Caco-2 (cell line): ENCODE results near the gene LDB3. TPM values are rescaled to one million over a fixed set of nuclear protein-coding genes. Genes with fewer than 3 reads are reported as not detected.

Source experiments
- BruUV-seq: library from RNA; stranded (reverse); fragments of 400-500 nt; replicated peaks from 2 replicates; lab custom pipeline; 2021; lab: Mats Ljungman, UMichigan
- CTCF ChIA-PET: fragments of 300-600 bp; sonication (Branson Sonifier 250); formaldehyde crosslinking; loops from one replicate; lab custom pipeline; 2022; ENCODE audit warnings: antibody characterized with exemption; lab: Charles Lee
- POLR2A ChIA-PET: fragments of 300-600 bp; sonication (Branson Sonifier 250); formaldehyde crosslinking; loops from one replicate; lab custom pipeline; 2022; ENCODE audit warnings: antibody characterized with exemption; lab: Charles Lee
- DNase-seq, 2 experiments: peaks; one replicate each; pipeline versions ENCODE4 v3.0.0 to v3.0.0-alpha.2; 2020 to 2022
- H3K27me3 ChIP-seq: replicated peaks from 2 replicates; pipeline ENCODE4 v1.6.0; 2011; ENCODE audit warnings: low read length; ENCODE audit not compliant: control insufficient read depth, insufficient read depth
- H3K36me3 ChIP-seq: 2 replicates; pipeline ENCODE4 v1.5.1; 2011; ENCODE audit warnings: low read length; ENCODE audit not compliant: control insufficient read depth, insufficient read depth
- H3K4me1 ChIP-seq: fragments of 250-450 bp; sonication (Bioruptor Pico); 2 replicates; pipeline ENCODE4 v1.5.1; 2020; ENCODE audit warnings: mild to moderate bottlenecking
- H3K4me3 ChIP-seq: 2 replicates; pipeline ENCODE4 v1.5.1; 2011; ENCODE audit warnings: low read depth, mild to moderate bottlenecking, control low read depth, low read length
- H3K9me3 ChIP-seq: fragments of 250-450 bp; sonication (Bioruptor Pico); 2 replicates; pipeline ENCODE4 v1.5.1; 2020; ENCODE audit warnings: mild to moderate bottlenecking, moderate library complexity
- H3K27ac Mint-ChIP-seq: one replicate; pipeline ENCODE4 v1.8.0; 2022; ENCODE audit warnings: mixed read lengths; ENCODE audit not compliant: unreplicated experiment
- H3K27me3 Mint-ChIP-seq: one replicate; pipeline ENCODE4 v1.8.0; 2022; ENCODE audit warnings: mixed read lengths; ENCODE audit not compliant: insufficient read depth, unreplicated experiment
- H3K36me3 Mint-ChIP-seq: one replicate; pipeline ENCODE4 v1.8.0; 2022; ENCODE audit warnings: mild to moderate bottlenecking, mixed read lengths; ENCODE audit not compliant: insufficient read depth, unreplicated experiment
- H3K4me1 Mint-ChIP-seq: one replicate; pipeline ENCODE4 v1.8.0; 2022; ENCODE audit warnings: low read depth, mixed read lengths; ENCODE audit not compliant: unreplicated experiment
- H3K4me3 Mint-ChIP-seq: one replicate; pipeline ENCODE4 v1.8.0; 2022; ENCODE audit warnings: mild to moderate bottlenecking, moderate library complexity, mixed read lengths; ENCODE audit not compliant: unreplicated experiment
- H3K9me3 Mint-ChIP-seq: one replicate; pipeline ENCODE4 v1.8.0; 2022; ENCODE audit warnings: mixed read lengths; ENCODE audit not compliant: unreplicated experiment
- intact Hi-C: fragments of 100-400 bp; cut with micrococcal nuclease; formaldehyde crosslinking; loops from one replicate; pipeline ENCODE4 v1.10.0; 2022; ENCODE audit not compliant: unreplicated experiment
- total RNA-seq: library from RNA; stranded (reverse); gene quantifications from 2 replicates; pipeline ENCODE4 v1.2.3, GENCODE V29; 2022
- TF ChIP-seq, protein P1 (sequence below), 2 experiments: fragments of 200-600 bp in 1 of 2; IDR thresholded peaks; 1 replicate in 1 of 2; 2 replicates in 1 of 2; pipeline versions ENCODE4 v1.5.1 to v1.8.0; 2011 to 2022; ENCODE audit warnings: antibody characterized with exemption in 1 of 2, control low read depth in 1 of 2, inconsistent platforms in 1 of 2, low read depth in 1 of 2, low read length in 1 of 2, mild to moderate bottlenecking in 1 of 2, moderate library complexity in 1 of 2; ENCODE audit not compliant: insufficient read depth in 1 of 2, severe bottlenecking in 1 of 2, unreplicated experiment in 1 of 2

Gene LDB3
- total RNA-seq, 1 experiment from 2014 or later: 0.09 TPM

DNA sequence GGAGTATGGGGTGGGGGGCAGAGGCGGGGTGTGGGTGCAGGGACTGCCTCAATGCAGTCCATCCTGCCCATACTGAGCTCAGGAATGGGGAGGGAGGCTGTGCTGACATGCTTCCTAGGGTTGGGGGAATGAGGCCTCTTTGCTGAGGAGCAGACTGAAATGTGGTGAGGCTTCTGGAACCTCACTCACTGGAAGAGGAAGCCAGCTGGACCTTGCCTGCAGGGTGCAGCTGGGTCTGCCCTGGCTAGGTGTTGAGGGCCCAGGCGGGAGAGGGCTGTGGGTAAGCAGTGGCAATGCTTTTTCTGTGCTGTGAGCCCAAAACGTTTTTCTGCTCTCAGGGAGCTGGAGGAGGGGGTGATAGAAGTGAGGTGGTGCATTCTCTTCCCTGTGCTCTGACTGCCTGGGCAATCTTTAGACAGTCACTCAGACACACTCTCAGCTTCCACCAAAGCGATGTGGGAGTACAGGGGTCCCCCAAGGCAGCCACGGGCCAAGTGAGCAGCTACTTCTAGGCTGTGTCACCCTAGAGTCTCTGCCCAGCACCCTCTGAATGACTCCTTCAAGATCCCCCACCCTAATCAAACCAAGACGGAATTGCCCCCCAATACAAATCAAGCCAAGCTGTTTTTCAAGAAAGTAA, 47.0 kb downstream of the LDB3 start:
- Mint-ChIP-seq H3K4me1 (peaks cover 7% of the 10 kb centered on the region), H3K4me3 (no peak overlapping the region), H3K36me3 (no peaks in the 10 kb centered on the region), H3K27ac (no peak overlapping the region), H3K9me3 (no peaks in the 10 kb centered on the region), H3K27me3 (no peaks in the 10 kb centered on the region)
- no peak for DNase-seq
- ChIA-PET POLR2A (interaction anchor here (1.0 kb wide), 1 partner anchor 121 kb away, joined by 3 read pairs; no protein-coding TSS in a partner anchor), CTCF (interaction anchor here (0.6 kb wide), 1 partner anchor 84 kb away, joined by 3 read pairs; no protein-coding TSS in a partner anchor)
- intact Hi-C loops: no loop called here
- Histone ChIP-seq H3K36me3 (no peaks in the 10 kb centered on the region), H3K9me3 (no peaks in the 10 kb centered on the region), H3K27me3 (no peaks in the 10 kb centered on the region), H3K4me1 (peaks cover 11% of the 10 kb centered on the region), H3K4me3 (no peak overlapping the region)
- no TSS peak for BruUV-seq
- TF ChIP-seq, protein P1, sequence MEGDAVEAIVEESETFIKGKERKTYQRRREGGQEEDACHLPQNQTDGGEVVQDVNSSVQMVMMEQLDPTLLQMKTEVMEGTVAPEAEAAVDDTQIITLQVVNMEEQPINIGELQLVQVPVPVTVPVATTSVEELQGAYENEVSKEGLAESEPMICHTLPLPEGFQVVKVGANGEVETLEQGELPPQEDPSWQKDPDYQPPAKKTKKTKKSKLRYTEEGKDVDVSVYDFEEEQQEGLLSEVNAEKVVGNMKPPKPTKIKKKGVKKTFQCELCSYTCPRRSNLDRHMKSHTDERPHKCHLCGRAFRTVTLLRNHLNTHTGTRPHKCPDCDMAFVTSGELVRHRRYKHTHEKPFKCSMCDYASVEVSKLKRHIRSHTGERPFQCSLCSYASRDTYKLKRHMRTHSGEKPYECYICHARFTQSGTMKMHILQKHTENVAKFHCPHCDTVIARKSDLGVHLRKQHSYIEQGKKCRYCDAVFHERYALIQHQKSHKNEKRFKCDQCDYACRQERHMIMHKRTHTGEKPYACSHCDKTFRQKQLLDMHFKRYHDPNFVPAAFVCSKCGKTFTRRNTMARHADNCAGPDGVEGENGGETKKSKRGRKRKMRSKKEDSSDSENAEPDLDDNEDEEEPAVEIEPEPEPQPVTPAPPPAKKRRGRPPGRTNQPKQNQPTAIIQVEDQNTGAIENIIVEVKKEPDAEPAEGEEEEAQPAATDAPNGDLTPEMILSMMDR (IDR thresholded peaks at IDR 0.05; ENCODE audit: insufficient read depth in 1 of 2, low read depth in 1 of 2, low read length in 1 of 2, severe bottlenecking in 1 of 2, unreplicated experiment in 1 of 2): no peak

DNA sequence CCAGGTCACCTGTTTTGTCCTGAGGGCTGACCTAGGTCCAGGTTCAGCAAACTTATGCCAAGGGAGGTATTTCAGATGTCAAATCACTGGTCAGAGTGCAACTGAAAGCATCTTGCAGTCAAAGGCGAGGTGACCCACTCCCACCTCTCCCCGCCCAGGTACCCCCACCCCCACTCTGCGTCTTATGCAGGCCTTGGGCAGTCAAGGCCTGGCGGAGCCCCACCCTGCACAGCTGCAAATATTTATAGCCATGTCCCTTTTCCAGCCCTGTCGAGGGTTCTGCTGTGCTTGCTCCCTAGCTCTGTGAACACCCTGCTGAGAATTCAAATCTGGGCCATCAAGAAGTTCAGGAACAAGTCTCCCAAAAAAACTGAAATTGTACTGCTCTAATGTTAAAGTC, 47.5 kb downstream of the LDB3 start:
- no peaks in the 10 kb centered on the region for H3K9me3 Mint-ChIP-seq
- POLR2A ChIA-PET: interaction anchor here (1.0 kb wide), 1 partner anchor 120 kb away, joined by 3 read pairs; no protein-coding TSS in a partner anchor
- intact Hi-C loops: no loop called here
- Histone ChIP-seq H3K36me3 (no peaks in the 10 kb centered on the region), H3K27me3 (no peaks in the 10 kb centered on the region), H3K4me3 (no peak overlapping the region), H3K9me3 (no peaks in the 10 kb centered on the region), H3K4me1 (peaks cover 7% of the 10 kb centered on the region)
- TF ChIP-seq, protein P1 (IDR thresholded peaks at IDR 0.05; ENCODE audit: insufficient read depth in 1 of 2, low read depth in 1 of 2, low read length in 1 of 2, severe bottlenecking in 1 of 2, unreplicated experiment in 1 of 2): no peak
- H3K4me1 Mint-ChIP-seq: peaks cover 3% of the 10 kb centered on the region
- CTCF ChIA-PET: interaction anchor here (0.6 kb wide), 1 partner anchor 83 kb away, joined by 3 read pairs; no protein-coding TSS in a partner anchor
- H3K27me3 Mint-ChIP-seq: no peaks in the 10 kb centered on the region
- no peak for DNase-seq
- no TSS peak for BruUV-seq
- H3K27ac Mint-ChIP-seq: no peak overlapping the region
- no peaks in the 10 kb centered on the region for H3K36me3 Mint-ChIP-seq
- H3K4me3 Mint-ChIP-seq: no peak overlapping the region

DNA sequence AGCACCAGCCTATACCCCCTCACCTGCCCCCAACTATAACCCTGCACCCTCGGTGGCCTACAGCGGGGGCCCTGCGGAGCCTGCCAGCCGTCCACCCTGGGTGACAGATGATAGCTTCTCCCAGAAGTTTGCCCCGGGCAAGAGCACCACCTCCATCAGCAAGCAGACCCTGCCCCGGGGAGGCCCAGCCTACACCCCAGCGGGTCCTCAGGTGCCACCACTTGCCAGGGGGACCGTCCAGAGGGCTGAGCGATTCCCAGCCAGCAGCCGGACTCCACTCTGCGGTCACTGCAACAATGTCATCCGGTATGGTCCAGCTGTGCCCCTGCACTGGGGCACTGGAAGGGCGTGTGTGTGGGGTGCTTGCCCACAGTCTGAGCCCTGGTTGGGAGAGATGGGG, 48.2 kb downstream of the LDB3 start:
- Mint-ChIP-seq H3K4me1 (no peaks in the 10 kb centered on the region), H3K36me3 (no peaks in the 10 kb centered on the region), H3K9me3 (no peaks in the 10 kb centered on the region), H3K27ac (no peak overlapping the region), H3K27me3 (no peaks in the 10 kb centered on the region), H3K4me3 (no peak overlapping the region)
- ChIA-PET CTCF (no interaction called here), POLR2A (interaction anchor here (1.0 kb wide), 1 partner anchor 120 kb away, joined by 3 read pairs; no protein-coding TSS in a partner anchor)
- Histone ChIP-seq H3K4me3 (no peak overlapping the region), H3K9me3 (no peaks in the 10 kb centered on the region), H3K36me3 (no peaks in the 10 kb centered on the region), H3K4me1 (0 out of 2 replicates have a peak, but pooled peaks cover 5% of the 10 kb centered on the region), H3K27me3 (no peaks in the 10 kb centered on the region)
- TF ChIP-seq, protein P1 (IDR thresholded peaks at IDR 0.05; ENCODE audit: insufficient read depth in 1 of 2, low read depth in 1 of 2, low read length in 1 of 2, severe bottlenecking in 1 of 2, unreplicated experiment in 1 of 2): no peak
- DNase-seq: no peak
- intact Hi-C loops: no loop called here
- no TSS peak for BruUV-seq
